Activated effector memory CD4-positive, alpha-beta T cell treated with anti-CD3 and anti-CD28 coated beads, Interleukin-2, amount 50 U/mL, for 16 hours (primary cell): ENCODE data around the gene GOLGA6L2.
"Not testable (repeated sequence)": the region's sequence is repeated elsewhere in the genome, so short reads cannot be mapped to it uniquely, and the experiment has no call there.

Source experiments
- DNase-seq: peaks from one replicate; pipeline ENCODE4 v3.0.0-alpha.2; 2020

Gene GOLGA6L2

GRCh38 chr15:23447107-23447500 lies at the start of gene GOLGA6L2:
Gene GOLGA6L2, minus strand, starts transcription at chr15:23447243. Its CDS starts 62 bp downstream, at chr15:23447181.
- no peak for DNase-seq

GRCh38 chr15:23484870-23485269 lies 37.8 kb upstream of the GOLGA6L2 start:
- DNase-seq, result no peak

GRCh38 chr15:23483821-23484299 lies 36.8 kb upstream of the GOLGA6L2 start:
- no peak for DNase-seq

GRCh38 chr15:23482764-23483489 lies 35.9 kb upstream of the GOLGA6L2 start:
- DNase-seq, result no peak

GRCh38 chr15:23482228-23482627 lies 35.2 kb upstream of the GOLGA6L2 start:
- DNase-seq, result no peak

- no peak for DNase-seq
Measured at GRCh38 chr15:23477920-23478319, 30.9 kb upstream of the GOLGA6L2 start.

- DNase-seq, result no peak
Measured at GRCh38 chr15:23472678-23473077, 25.6 kb upstream of the GOLGA6L2 start.

- no peak for DNase-seq
Measured at GRCh38 chr15:23472033-23472432, 25.0 kb upstream of the GOLGA6L2 start.

- no peak for DNase-seq
Measured at GRCh38 chr15:23467110-23467600, 20.1 kb upstream of the GOLGA6L2 start.

- DNase-seq, result no peak
Measured at GRCh38 chr15:23457890-23458289, 10.8 kb upstream of the GOLGA6L2 start.

- no peak for DNase-seq
Measured at GRCh38 chr15:23446215-23447106, 582 bp downstream of the GOLGA6L2 start.

- DNase-seq, result no peak
Measured at GRCh38 chr15:23444269-23444668, 2.8 kb downstream of the GOLGA6L2 start.

- DNase-seq, result no peak
Measured at GRCh38 chr15:23441204-23441603, 5.8 kb downstream of the GOLGA6L2 start.

GRCh38 chr15:23440596-23440995 lies 6.4 kb downstream of the GOLGA6L2 start:
- DNase-seq, result no peak

GRCh38 chr15:23439513-23439912 lies 7.5 kb downstream of the GOLGA6L2 start:
- DNase-seq, result no peak

GRCh38 chr15:23438816-23439466 lies 8.1 kb downstream of the GOLGA6L2 start:
- no peak for DNase-seq

GRCh38 chr15:23437673-23438072 lies 9.4 kb downstream of the GOLGA6L2 start:
- no peak for DNase-seq

- no peak for DNase-seq
Measured at GRCh38 chr15:23437146-23437545, 9.9 kb downstream of the GOLGA6L2 start.

- DNase-seq, result no peak
Measured at GRCh38 chr15:23436421-23436820, 10.6 kb downstream of the GOLGA6L2 start.

GRCh38 chr15:23434699-23435098 lies 12.3 kb downstream of the GOLGA6L2 start:
- not testable (repeated sequence) for DNase-seq

- not testable (repeated sequence) for DNase-seq
Measured at GRCh38 chr15:23425327-23425726, 21.7 kb downstream of the GOLGA6L2 start.

GRCh38 chr15:23424111-23424904 lies 22.7 kb downstream of the GOLGA6L2 start:
- DNase-seq, result peak; percentile 39
